Stimulated activated CD4-positive, alpha-beta T cell treated with anti-CD3 and anti-CD28 coated beads, Interleukin-15, amount 100 ng/mL, for 48 hours (primary cell): ENCODE data around the gene TMEM260.
"Not testable (repeated sequence)": the region's sequence is repeated elsewhere in the genome, so short reads cannot be mapped to it uniquely, and the experiment has no call there.

Source experiments
- DNase-seq, 2 donors: peaks; one replicate each; pipeline ENCODE4 v3.0.0-alpha.2; 2020; ENCODE audit warnings: low read depth in 2 of 2

The TMEM260 gene

DNA sequence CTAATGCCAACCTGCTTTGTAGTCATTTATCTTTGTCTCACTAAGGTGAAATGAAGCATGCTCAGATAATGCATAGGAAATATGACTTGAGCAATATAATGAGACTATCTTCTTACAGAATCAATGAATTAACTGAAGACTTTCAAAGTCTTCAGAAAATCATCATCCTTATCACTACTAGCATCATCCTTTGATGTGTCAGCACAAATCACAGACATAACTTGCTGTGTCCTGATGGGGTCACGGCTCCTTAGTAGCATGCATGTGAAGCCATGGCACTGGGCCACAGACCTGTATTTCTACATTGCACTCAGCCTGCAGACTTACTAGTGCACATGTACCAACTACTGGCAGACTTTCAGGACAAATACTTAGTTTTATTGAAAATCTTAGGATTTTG is 18.9 kb downstream of the TMEM260 start:
- no peak for DNase-seq

DNA sequence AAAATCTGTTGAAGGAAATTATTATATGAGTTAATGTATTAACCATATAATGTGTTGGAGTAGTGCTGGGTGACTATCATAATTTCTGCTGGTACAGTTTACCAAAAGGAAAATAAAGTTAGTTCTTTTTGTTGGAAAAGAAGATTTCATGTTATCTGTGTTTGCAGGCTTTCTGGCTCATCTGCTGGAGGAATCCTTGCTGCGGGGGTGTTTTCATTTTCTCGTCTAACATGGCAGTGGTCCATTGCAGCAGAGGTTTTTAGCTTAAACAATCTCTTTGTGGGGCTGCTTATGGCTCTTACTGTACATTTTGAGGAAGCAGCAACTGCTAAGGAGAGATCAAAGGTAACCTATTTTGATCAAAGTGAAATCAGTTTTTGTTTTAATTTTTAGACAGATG is 24.1 kb downstream of the TMEM260 start:
- no peak for DNase-seq

DNA sequence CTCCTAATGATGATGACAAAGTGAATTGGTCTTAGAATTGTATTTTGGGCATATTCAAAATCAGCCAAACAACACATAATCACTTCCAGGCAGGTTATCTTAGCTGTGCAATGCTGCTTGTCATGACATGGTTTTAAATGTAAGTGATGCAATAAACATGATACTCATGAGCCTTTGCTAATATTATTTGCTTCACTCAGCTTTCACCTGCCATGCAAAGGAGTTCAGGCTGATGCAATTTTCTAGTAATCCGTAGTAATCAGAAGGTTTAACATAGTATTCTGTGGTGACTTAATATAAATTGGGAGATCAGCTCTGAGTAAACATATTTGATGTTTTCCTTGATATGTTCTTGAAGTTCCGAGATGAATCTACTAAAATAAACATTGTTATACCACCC is 29.1 kb downstream of the TMEM260 start:
- no peak for DNase-seq

DNA sequence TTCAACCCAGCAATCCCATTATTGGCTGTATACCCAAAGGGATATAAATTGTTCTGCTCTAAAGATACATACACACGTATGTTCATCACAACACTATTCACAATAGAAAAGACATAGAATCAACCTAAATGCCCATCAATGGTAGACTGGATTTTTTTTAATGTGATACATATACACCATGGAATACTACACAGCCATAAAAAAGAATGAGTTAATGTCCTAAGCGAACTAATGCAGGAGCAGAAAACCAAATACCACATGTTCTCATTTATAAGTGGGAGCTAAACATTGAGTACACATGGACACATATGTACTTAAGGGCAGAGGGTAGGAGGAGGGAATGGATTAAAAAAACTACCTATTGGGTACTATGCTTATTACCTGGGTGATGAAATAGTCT is 32.1 kb downstream of the TMEM260 start:
- DNase-seq, result not testable (repeated sequence)

DNA sequence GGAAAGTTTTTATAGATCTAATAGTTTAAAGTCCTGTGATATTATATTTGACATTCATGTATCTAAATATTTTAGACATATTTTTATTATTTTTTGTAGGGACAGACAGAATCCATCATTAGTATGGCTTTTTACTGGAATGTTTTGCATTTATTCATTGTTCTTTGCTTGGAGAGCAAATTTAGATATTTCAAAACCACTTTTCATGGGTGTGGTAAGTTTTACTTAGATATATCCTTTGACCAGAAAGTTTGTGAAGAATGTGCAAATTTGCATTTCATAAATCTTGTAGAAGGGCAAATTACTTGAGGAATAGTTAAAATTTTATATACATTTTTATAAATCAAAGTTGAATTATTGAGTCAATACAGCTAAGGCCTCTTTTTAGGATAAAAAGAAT is 37.5 kb downstream of the TMEM260 start:
- no peak for DNase-seq

DNA sequence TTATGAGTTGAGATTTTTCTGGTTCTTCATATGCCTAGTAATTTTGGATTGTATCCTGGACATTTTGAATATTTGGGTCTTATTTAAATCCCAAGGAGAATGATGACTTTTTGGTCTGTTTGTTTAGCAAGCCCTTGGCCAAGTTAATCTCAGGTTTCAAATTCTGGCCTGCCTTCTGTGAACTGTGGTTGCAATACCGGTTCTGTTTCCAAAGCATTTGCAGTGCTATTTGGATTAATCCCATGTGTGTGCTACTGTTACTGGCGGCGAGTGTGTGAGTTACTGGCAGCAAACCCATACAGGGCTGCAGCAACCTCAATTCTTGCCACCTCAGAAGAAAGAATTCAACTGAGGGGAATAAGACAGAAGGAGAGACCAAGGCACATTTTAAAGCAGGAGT is 51.1 kb downstream of the TMEM260 start:
- DNase-seq, result no peak

DNA sequence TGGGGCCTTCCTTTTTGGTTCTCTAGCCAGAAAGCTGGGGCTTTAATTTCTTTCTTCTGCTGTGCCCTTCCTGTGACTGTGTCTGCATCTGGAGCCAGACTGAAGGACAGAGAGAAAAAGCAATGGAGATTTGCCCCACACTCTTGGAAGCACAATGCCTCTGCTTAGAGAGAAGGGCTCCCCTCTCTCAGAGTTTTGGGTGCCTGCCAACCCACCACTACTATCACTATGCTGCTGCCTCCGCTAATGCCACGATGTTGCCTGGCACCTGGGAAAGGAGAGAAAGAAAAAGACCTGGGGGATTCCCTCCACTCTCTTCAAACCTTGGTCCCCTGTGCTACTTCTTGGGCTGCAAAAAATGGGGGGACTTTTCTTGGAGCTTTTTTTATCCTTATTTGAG is 52.6 kb downstream of the TMEM260 start:
- no peak for DNase-seq

DNA sequence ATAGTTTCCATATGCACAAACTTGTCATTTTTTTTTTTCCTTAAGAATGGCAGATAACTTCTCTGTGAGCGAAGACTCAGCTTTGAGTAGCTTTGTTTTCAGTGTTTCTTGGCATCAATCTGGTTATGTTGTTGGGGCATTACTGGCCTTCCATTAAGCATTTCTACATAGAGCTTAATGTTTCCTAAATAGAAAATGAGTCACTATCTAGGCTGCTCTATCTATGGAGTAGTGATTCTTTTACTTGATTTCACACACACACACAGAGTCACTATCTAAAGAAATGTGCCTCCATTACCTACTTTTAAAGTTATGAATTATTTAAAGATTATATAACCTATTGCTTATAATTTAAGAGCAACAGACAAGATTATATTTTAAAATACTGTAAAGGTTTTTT is 53.9 kb downstream of the TMEM260 start:
- DNase-seq, result no peak

DNA sequence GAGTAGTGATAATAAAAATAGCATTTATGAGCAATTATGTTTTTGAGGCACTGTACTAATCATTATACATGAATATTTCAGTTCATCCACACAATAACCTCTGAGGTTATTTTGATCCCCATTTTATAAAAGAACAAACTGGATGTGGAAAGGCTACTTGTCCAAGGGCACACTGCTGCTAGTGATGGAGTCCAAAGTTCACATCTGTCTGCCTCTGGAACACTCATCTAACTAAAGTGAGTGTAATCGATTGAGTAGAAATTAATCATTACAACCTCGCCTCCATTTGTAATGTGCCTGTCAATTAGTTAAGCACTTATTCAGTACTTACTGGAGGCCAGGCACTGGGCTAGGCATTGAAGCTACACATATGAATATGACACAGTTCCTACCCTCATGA is 55.4 kb downstream of the TMEM260 start:
- no peak for DNase-seq

DNA sequence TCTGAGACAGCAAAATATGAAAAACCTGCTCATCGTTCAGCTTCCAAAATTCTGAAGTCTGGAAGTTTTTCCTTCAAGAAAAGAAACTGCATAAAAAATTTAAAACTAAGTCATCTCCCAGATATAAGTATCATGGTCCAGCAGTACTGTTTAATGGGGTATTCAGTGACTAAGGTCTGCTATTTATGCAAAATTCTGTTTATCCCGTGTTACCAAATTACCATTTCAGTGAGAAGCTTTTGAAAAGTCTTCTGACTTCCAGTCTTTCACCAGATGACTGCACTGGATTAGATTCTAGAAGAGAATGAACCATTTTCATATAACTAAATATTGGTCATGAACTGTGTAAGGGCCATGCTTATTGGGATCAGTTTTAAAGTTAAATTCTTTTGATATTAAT is 67.9 kb downstream of the TMEM260 start:
- no peak for DNase-seq

DNA sequence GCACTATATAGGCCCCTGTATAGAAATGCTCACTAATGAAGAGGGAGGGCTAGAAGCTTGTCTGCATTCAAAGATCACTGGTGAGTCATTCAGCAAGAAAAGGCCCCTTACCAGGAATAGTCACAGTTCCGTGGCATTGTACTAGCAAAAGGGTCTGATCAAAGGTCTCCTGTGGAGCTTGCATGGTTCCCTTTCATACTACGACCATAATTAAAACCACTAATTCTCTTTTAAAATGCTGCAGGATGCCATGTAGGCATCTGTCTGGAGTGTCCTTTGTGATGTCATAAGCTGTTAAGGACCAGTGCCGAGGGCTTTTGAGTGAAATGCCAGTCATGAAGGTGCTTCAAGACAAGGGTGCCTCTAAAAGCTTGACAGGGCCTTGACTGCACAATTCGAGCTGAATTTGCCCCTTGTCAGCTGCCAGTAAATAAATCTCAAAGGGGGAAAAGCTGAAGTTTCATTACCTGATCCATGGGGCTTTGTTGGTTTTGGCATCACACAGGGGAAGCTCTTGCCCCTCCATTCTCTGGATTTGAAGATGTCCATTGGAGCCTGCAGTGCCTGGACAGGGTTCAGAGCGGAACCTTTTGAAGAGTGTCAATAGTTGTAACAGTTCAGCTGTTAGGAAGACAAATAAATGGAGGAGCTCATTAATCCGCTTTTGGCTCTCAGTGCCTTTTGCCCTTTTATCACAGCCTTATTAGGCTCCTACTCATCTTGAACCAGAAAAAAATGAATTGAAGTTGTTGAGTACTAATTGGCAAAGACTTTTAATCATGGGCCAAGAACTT is 69.1 kb downstream of the TMEM260 start:
- no peak for DNase-seq

DNA sequence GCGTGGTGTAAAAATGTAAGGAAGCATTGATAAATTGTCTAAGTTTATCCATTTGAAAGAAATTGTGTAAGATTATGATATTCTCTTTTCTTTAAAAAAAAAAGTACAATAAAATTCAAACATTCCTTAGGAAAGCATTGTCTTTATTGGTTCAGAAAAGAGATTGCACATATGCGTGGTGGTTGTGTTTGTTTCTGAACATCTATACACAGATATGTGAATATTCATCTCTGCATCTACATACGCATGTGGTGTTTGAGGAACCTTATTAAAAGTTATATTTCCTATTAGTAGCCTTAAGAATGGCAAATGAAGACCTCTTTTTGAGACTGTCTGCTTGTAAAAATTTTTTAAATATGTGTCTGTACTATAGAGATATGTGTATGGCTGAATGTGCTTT is 69.8 kb downstream of the TMEM260 start:
- DNase-seq, result no peak

DNA sequence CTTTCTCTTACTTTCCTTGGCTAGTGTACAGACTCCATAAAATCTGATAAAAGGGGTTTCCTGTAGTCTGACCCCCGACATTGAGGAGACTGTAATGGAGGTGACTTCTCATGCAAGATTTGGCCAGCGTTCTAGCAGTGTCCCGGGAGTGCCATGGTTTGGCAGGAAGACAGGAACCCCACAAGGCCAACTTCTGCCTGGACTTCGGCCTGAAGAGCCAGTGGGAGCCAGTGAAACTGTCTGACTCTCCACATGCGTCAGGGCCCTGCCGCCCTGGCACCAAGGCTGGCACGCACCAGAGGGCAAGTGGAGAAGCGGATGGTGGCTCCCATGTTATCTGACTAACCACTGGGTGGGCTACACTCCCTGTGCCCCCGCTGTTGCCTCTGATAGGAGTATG is 70.5 kb downstream of the TMEM260 start:
- no peak for DNase-seq

DNA sequence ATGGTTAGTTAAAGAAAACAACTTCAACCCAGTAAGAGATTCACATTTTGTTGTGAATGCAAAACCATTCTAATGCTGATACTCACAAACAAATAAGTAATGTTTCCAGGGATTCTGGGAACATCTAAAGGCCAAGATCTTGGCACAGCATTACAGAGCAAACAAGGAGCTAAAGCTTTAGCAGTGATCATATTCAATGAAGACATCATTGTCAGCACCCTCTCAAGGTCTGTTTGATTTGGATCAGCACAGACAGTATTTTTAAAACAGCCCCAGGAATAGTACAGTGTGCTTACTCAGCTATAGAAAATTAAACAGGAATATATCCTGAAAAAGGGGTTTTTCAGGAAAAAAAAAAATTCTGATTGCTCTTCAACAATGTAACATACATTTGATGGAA is 71.4 kb downstream of the TMEM260 start:
- no peak for DNase-seq

DNA sequence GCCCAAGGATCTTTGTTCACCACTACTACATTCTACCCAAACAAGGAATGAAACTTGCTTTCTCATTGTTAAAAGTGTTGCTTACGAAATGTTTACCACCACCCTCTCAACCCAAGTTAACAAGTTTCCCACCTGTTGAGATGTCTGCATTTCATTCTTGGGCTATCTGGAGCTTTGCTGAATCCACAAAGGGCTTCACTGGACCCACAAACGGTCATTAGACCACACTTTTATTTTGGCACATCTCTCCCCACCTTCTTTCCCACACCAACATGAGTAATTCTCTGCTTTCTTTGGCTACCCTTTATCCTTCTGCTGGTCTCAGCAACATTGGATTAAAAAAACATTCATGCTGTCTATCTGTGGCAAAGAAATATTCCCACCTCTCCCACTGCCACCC is 78.0 kb downstream of the TMEM260 start:
- no peak for DNase-seq

DNA sequence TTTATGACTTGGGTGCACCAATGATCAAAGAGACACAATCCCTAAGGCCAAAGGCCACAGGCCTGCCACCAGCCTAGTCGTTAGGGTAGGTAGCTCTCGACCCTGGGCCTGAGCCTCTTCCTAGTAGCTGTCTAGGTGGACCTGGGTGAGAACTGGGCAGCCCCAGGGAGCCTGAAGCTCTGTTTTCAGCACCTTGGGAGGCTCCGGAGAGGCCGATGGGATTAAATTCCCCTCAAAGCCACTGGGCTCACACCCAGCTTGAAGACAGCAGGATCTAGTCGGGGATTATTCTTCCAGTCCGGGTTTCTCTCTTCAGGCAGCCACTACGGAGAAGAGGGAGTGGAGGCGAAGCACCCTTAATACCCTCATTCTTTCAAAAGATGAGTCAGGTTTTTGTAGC is 79.8 kb downstream of the TMEM260 start:
- no peak for DNase-seq

DNA sequence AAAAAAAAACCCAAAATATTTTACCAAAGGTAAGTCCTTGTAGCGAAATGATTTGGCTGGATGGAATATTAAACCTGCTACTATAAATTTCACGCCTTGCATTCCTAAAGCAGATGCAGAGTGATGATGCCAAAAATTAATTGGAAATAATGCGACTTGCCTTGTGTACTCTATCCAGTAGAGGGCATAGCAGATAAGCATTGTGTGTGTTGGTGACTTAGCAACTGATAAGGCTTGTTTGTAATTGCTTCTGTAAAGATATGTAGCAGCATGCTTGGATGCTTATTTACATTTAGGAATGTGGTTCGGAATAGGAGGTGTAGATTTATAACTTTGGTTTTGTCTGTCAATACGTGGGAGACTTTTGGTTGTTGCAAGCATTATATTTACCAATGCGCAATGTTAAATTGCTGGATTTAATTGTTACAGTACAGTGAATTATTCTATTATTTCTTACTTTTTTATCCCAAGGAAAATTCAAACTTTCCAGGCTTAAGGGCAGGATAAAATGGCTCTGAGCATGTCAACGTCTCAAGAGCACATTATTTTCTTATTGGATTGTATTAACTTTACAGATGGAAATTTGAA is 80.5 kb downstream of the TMEM260 start:
- DNase-seq, result no peak

DNA sequence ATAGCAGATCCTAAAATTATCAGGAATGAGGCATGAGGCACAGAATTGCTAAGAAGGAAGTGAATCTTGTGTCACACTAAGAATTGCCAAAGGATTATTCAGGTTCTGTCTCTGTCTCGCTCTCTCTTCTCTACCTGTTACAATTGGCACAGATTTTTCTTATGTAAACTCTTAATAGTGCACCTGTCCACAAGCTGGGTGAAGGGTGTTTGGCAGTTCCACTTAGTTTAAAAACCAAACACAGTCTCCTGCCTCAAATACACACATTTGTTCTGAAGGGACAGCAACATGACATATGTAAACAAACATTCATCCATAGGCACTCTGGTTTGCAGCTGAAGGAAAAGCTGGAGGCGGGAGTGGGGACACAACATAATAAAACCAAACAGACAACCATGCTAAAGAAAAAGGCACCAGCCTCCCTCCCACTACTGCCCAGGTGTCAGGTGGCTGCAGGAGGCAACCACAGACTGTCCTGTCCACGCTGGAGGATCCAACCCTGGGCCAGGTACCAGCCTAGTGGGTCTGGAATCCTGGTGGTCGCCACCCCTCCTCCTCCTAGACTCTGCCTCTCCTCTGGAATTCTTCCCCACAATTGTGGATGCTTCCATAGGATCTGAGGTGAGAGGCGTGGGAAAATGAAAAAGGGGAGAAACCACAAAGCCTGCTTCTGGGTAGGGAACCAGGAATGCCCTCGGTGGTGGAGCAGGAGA is 81.2 kb downstream of the TMEM260 start:
- DNase-seq, result no peak

DNA sequence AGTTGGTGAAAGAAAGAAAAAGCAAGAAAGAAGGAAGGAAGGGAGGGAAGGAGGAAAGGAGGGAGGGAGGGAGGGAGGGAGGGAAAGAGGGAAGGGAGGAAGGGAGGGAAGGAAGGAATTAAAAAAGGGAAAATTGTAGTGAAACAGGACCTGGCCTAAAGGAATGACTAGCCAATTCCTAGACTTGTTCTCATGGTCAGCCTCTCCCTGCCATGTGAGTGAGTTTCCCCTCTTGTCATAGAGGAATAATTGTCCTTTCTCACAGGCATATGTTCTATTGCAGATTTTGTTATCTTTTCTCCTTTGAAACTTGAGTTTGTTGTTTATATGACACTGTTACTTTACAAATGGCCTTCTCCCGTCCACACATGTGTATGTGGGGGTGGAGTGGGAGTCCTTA is 81.9 kb downstream of the TMEM260 start:
- DNase-seq, result no peak

DNA sequence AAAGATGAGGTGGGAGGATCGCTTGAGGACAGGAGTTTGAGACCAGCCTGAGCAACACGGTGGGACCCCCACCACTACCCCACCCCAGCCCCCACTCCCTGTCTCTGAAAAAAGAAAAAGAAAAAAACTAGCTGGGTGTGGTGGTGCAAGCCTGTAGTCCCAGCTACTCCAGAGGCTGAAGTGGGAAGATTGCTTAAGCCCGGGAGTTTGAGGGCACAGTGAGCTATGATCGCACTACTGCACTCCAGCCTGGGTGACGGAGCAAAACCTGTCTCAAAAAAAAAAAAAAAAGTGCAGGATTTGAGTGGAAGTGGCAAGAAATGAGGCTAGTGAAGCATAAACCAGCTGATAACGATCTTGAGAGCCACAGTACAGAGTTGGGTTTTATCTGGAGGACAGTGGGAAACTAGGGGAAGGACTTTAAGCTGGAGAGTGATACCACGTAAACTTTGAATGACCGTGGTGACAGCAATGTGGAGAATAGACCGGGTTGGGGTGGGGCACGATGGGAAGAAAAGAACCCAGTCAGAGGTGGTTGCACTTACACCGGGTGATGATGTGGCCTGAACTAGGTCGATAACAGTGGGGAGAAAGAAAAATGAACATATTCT is 85.3 kb downstream of the TMEM260 start:
- no peak for DNase-seq

DNA sequence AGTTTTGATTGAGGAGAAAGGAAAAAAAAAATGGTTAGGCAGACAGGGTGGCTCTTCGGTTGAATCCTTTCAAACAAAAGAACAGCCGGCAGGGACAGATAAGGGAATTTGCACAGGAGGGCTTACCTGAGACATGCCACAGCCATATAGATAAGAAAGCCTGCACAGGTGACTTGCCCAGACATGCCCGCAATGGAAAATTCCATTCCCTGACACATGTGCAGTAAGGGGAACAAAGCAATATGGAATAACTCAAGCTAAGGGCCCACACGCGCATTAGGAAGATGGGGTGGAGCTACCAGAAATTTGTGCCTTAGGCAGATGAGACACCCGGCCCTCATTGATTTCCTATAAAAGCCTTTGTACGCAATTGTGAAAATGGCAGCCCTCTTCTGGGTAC is 86.7 kb downstream of the TMEM260 start:
- no peak for DNase-seq

DNA sequence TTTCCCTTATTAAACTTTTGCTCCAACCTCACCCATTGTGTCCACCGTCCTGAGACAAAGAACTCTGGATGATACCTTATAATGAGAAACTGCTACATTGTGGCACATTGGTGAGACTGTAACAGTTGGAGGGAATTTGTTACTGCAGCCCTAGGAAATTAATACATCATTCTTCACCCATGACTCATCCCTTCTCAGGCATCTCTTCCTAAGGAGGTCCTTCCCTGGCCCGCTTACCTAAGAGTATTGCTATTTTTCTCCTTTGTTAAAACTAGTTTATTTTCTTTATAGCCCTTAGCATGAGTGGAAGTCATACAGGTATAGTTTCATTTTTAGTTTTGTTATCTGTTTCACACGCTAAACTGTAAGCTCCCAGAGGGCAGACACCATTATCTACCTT is 87.1 kb downstream of the TMEM260 start:
- DNase-seq, result no peak

DNA sequence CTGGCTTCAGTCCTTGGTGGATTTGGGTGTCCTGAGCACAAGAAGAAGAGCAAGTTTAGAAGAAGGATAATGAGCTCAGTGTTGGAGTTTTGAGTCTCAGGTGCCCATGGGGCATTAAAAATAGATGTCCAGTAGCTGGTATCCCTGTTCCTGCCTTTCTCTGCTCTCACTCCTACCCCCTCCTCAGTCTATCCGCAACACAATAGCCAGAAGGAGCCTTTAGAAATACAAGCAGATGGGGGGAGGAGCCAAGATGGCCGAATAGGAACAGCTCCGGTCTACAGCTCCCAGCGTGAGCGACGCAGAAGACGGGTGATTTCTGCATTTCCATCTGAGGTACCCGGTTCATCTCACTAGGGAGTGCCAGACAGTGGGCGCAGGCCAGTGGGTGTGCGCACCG is 87.7 kb downstream of the TMEM260 start:
- DNase-seq, result not testable (repeated sequence)
